Measurements from ENCODE around the gene PRKN.

- TF ChIP-seq CTCF (IDR thresholded peaks at IDR 0.05; ENCODE audit: low read depth, low read length) (no peak), EZH2phosphoT487 (IDR thresholded peaks at IDR 0.05; ENCODE audit: low read depth) (no peak)
Observed at GRCh38 chr6:161636882-161637430, 1090.6 kb downstream of the PRKN start.

Data from OCI-LY3 (cell line).